Glutamatergic neuron (in vitro differentiated cells): ENCODE results near the gene NDUFV1. TPM values are rescaled to one million over a fixed set of nuclear protein-coding genes. Genes with fewer than 3 reads are reported as not detected.

Experiments
- DNase-seq: peaks from one replicate; pipeline ENCODE4 v3.0.0; 2022
- H3K27ac Mint-ChIP-seq: one replicate; pipeline ENCODE4 v1.8.0; 2020; ENCODE audit warnings: mild to moderate bottlenecking, mixed read lengths, inconsistent platforms; ENCODE audit not compliant: unreplicated experiment
- H3K27me3 Mint-ChIP-seq: one replicate; pipeline ENCODE4 v1.8.0; 2020; ENCODE audit warnings: mild to moderate bottlenecking, moderate library complexity, mixed read lengths, inconsistent platforms; ENCODE audit not compliant: unreplicated experiment
- H3K36me3 Mint-ChIP-seq: one replicate; pipeline ENCODE4 v1.8.0; 2020; ENCODE audit warnings: mild to moderate bottlenecking, mixed read lengths, inconsistent platforms; ENCODE audit not compliant: unreplicated experiment
- H3K4me1 Mint-ChIP-seq: one replicate; pipeline ENCODE4 v1.8.0; 2020; ENCODE audit warnings: mild to moderate bottlenecking, low read depth, mixed read lengths, inconsistent platforms; ENCODE audit not compliant: unreplicated experiment
- H3K4me3 Mint-ChIP-seq: one replicate; pipeline ENCODE4 v1.8.0; 2020; ENCODE audit warnings: mild to moderate bottlenecking, mixed read lengths, inconsistent platforms; ENCODE audit not compliant: unreplicated experiment
- H3K9me3 Mint-ChIP-seq: one replicate; pipeline ENCODE4 v1.8.0; 2020; ENCODE audit warnings: mild to moderate bottlenecking, moderate library complexity, mixed read lengths, inconsistent platforms; ENCODE audit not compliant: unreplicated experiment
- total RNA-seq: library from RNA; stranded (reverse); fragmentation: NEBNext Ultra II Directional; extraction: Animal tissue kit (Norgen Biotek cat#: 25700); gene quantifications from one replicate; pipeline ENCODE4 v1.2.1, GENCODE V29; 2021; ENCODE audit not compliant: unreplicated experiment
- TF ChIP-seq, protein P1 (sequence below): fragments of 200-600 bp; sonication (generic); IDR thresholded peaks from one replicate; pipeline ENCODE4 v1.5.0; 2021; ENCODE audit not compliant: partially characterized antibody, unreplicated experiment

NDUFV1 gene
- total RNA-seq, 1 donor from 2014 or later = 216 TPM

DNA sequence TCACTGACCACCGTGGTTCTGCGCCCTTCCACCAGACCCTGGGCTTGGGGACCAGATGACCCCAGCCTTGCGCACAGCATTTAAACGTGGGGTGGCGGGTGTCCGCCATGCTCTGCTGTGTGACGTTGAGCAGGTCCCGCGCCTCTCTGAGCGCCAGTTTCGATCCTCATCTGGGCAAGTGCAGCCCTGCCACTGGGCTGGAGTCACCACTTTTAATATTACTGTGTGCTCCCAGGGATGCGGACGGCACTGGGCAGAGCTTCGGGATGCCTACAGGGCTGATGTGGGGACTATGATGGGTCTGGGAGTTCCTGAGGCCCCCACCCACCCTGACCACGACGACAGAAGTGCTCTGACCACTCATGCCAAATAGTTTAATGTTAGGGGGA is 24.2 kb downstream of the NDUFV1 start:
- Mint-ChIP-seq H3K4me1 (peaks cover 2% of the 10 kb centered on the region), H3K36me3 (no peaks in the 10 kb centered on the region), H3K27ac (peak overlapping the region; percentile 74), H3K9me3 (peaks cover 4% of the 10 kb centered on the region), H3K27me3 (peaks cover 5% of the 10 kb centered on the region), H3K4me3 (peak overlapping the region; percentile 88)
- TF ChIP-seq, protein P1, sequence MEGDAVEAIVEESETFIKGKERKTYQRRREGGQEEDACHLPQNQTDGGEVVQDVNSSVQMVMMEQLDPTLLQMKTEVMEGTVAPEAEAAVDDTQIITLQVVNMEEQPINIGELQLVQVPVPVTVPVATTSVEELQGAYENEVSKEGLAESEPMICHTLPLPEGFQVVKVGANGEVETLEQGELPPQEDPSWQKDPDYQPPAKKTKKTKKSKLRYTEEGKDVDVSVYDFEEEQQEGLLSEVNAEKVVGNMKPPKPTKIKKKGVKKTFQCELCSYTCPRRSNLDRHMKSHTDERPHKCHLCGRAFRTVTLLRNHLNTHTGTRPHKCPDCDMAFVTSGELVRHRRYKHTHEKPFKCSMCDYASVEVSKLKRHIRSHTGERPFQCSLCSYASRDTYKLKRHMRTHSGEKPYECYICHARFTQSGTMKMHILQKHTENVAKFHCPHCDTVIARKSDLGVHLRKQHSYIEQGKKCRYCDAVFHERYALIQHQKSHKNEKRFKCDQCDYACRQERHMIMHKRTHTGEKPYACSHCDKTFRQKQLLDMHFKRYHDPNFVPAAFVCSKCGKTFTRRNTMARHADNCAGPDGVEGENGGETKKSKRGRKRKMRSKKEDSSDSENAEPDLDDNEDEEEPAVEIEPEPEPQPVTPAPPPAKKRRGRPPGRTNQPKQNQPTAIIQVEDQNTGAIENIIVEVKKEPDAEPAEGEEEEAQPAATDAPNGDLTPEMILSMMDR = peak; percentile 47
- DNase-seq = no peak

DNA sequence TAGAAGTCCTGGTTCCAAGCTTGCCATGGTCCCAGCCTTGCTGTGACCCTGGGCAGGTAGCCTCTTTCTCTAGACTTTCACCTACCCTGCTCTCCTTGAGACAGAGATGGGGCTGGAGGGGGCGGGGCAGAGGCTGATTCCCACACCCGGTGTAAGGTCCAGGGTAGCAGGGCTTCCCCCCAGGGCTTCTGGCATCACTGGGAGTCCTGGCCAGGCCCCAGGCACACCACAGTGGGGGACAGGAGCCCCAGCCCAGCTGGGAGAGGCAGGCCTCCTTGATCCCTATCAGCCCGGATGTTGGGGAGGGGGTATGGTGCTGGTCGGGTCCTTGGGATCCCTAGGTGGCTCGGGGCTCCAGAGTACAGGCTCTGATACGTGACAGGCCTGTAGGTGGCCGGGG is 24.7 kb downstream of the NDUFV1 start:
- TF ChIP-seq, protein P1 = no peak
- Mint-ChIP-seq H3K4me1 (peaks cover 2% of the 10 kb centered on the region), H3K27ac (no peak overlapping the region), H3K27me3 (peaks cover 5% of the 10 kb centered on the region), H3K4me3 (no peak overlapping the region), H3K36me3 (no peaks in the 10 kb centered on the region), H3K9me3 (peaks cover 4% of the 10 kb centered on the region)
- no peak for DNase-seq

DNA sequence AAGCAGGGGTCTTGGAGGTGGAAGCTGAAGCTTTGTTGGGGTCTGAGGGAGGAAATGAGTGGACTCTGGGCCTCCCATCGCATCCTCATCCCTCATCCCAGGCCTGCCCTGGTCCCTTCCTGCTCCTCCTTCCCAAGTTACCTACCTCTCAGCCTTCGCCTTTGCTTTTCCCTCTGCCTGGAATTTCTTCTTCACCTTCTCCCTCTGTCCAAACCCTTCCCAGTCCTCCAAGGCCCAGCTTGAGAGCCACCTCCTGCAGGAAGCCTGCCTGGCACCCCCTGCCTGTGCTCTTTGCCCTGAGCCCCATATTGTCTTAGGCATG is 25.1 kb downstream of the NDUFV1 start:
- Mint-ChIP-seq H3K27me3 (peaks cover 3% of the 10 kb centered on the region), H3K27ac (no peak overlapping the region), H3K4me3 (no peak overlapping the region), H3K4me1 (peaks cover 2% of the 10 kb centered on the region), H3K36me3 (no peaks in the 10 kb centered on the region), H3K9me3 (peaks cover 4% of the 10 kb centered on the region)
- TF ChIP-seq, protein P1 = no peak
- no peak for DNase-seq

DNA sequence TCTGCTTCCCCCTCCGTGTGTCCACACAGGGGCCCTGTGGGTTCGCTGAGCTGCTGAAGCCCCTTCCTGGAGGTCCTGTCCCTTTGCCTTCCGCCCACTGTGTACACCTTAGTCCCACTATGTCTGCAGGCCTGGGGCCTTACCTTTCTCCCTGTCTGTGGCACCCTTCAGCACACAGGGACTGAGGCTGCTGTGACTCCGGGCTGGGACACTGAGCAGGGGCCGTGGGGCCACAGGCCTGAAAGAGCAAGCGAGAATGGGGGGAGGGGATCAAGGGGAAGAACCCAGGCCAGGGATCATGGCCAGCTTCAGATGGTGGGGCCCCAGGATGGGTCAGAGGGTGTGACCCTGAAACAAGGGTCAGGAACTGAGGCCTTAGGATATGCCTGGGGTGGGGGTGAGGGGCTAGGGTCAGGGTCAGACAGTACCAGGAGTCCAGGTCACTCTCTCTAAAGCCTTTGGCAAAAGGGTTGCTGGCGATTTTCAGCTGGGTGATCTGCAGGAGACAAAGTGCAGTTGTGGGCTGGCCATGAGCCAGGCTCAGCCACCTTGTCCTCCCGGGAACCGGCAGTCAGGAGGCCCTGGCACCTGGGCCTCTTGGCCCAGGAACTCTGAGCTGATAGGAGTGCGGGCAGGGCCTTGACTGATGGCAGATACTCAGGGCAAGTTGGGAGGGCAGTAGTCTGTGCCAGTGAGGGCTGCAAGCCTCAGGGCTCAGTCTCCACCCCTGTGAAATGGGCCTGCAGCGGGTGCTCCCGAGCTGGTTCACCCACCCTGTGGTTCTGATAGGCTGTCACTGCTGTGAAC is 25.6 kb downstream of the NDUFV1 start:
- Mint-ChIP-seq H3K36me3 (no peaks in the 10 kb centered on the region), H3K9me3 (peaks cover 4% of the 10 kb centered on the region), H3K27ac (no peak overlapping the region), H3K27me3 (peaks cover 2% of the 10 kb centered on the region), H3K4me1 (peaks cover under 1% of the 10 kb centered on the region), H3K4me3 (no peak overlapping the region)
- DNase-seq = no peak
- TF ChIP-seq, protein P1 = no peak

DNA sequence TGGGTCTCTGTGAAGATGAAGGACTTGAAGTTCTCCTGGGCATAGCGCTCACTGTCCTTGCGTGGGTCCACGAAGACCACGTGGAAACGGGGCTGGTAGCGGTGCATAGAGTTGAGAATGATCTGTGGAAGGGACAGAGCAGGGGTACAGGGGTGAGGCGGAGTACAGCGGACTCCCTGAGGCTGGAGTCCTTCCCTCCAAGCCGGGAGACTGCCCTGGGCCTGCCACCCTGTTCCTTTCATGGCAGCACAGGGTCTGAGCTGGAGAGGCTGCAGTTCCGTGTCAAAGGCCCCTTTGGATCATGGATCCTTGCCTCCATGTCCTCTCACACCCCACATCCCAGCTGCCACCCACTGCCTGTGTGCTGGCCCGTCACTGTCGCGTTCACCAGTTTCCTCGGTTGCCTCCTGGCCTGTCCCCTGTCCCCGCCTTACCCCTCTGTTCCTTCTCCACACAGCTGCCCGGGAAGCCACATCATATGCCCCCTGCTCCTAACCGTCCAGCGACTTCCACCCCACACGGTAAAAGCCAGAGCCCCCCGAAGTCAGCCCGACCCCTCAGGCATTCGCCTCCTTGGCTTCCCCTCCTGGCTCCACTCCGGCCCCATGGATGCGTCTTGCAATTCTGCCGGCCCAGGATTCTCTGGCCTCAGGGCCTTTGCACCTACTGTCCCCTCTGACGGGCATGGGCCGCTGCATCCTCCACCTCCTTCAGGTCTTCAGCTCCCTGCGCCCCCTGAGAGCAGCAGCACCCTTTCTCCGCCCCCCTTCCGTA is 26.4 kb downstream of the NDUFV1 start:
- no peaks in the 10 kb centered on the region for H3K4me1 Mint-ChIP-seq
- no peak overlapping the region for H3K27ac Mint-ChIP-seq
- H3K4me3 Mint-ChIP-seq = no peak overlapping the region
- H3K36me3 Mint-ChIP-seq = no peaks in the 10 kb centered on the region
- peaks cover 2% of the 10 kb centered on the region for H3K27me3 Mint-ChIP-seq
- no peak for DNase-seq
- H3K9me3 Mint-ChIP-seq = peaks cover 4% of the 10 kb centered on the region
- TF ChIP-seq, protein P1 = no peak
